GM19043 (cell line): ENCODE measurements around the gene CHIC1.

ENCODE experiments used
- ATAC-seq: cut with Tn5 transposase; IDR thresholded peaks from one replicate; pipeline ENCODE4 v1.9.1; 2021; ENCODE audit warnings: low read depth; ENCODE audit not compliant: unreplicated experiment

The CHIC1 gene

DNA sequence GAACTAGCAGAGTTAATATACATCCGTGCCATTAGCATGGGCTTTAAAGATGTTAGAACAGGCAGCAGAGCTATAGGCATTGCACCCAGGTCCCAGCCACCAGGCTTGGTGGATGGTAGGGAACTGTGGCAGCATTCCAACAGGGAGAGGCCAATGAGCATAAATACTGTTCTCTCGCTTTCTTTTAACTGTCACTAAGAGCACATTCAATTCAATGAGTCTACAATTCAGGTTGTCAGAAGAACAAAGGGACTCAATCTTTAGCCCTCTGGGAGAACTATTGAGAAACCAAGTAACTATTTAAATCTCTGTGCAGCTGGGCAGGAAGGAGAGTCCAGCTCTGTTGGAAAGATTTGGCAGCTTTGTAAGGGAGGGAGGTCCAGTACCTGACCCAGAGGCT, 165.6 kb downstream of the CHIC1 start:
- ATAC-seq = no peak
